ENCODE measurements around the gene RPP25L.

Gene RPP25L

GRCh38 chr9:34582787-34583186 is 29.1 kb downstream of the RPP25L start:
- DNase-seq, result no peak

DNA sequence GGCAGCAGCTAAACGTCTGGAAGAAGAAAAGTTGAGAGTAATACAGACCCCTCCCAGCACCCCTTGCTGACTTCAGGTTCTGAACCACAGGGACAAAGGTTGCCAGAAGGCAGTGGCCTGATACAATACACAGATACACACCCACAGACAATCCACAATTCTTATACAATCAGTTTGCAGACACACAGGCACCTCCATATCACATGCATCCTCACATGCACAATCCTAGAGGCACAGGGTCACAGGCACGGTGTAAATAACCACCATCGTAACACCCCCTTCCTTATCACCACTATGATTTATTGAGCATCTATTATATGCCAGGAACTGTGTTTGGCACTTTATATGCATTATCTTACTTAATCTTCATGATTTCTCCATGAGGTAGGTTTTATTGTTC is 30.6 kb downstream of the RPP25L start:
- DNase-seq, result no peak

DNA sequence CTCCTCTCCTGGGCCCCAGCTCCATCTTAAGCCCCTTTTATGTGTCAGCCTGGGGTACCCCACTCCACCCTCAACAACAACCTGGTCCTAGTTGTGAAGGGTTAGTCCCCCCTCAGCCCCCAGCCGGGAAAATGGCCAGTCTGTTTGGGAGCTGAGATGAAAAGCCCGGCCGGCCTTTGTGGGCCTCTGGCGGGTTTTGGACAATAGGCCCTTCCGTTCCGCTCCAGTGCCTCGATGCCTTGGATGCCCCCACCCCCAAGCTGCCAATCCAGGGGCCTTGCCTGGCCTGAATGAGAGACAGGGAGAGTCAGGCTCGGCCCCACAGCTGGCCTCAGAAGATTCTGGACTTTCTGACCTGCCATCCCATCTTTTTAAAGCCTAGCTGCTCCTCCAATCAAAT is 31.5 kb downstream of the RPP25L start:
- DNase-seq, result no peak

DNA sequence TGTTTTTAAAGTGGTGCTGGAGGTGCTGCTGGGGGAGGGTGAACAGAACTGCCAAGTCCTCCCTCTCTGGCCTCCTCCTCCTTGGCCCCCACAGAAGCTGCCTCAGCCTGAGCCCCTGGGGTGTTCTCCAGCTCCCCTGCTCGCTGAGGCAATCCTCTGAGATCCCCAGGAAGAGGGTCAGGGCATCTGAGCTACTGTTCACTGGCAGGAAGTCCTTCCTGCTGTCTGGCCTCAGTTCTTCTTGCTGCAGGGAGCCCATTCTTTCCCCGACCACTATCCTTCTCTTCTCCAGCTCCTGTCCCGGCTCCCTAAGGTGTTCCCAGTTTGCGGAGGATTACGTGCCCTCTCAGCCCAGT is 32.1 kb downstream of the RPP25L start:
- no peak for DNase-seq

DNA sequence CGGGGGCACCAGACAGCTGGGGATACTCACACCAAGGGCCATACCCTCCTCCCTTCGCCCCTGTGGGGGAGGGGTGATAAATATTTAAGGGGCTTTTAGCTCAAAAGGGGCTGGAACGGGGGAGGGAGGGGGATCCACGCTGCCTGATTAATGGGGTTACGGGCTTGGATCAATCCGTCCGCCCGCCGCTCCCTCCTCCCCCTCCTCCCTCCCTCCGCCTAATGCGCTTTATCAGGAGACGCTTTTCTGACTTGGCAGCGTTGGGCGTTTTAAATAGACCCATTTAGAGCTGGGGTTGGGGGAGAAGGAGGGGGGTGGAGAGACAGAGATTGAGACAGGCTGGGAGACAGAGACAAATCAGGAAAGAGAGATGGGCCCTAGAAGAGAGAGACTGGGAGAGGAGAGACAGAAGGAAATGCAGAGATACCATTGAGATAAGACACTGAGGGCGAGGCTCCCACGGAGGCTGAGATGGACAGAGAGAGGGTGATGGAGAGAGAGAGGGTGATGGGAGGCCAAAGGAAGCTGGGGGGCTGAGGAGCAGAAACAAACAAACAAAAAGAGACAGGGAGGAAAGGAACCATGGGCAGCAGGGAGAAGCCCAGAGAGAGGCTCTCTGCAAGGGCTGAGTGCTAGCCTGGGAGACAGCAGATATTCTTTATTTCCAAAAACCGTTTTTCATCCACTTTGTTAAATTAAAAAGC is 32.6 kb downstream of the RPP25L start:
- no peak for DNase-seq

GRCh38 chr9:34578241-34579103 is 33.4 kb downstream of the RPP25L start:
- no peak for DNase-seq

DNA sequence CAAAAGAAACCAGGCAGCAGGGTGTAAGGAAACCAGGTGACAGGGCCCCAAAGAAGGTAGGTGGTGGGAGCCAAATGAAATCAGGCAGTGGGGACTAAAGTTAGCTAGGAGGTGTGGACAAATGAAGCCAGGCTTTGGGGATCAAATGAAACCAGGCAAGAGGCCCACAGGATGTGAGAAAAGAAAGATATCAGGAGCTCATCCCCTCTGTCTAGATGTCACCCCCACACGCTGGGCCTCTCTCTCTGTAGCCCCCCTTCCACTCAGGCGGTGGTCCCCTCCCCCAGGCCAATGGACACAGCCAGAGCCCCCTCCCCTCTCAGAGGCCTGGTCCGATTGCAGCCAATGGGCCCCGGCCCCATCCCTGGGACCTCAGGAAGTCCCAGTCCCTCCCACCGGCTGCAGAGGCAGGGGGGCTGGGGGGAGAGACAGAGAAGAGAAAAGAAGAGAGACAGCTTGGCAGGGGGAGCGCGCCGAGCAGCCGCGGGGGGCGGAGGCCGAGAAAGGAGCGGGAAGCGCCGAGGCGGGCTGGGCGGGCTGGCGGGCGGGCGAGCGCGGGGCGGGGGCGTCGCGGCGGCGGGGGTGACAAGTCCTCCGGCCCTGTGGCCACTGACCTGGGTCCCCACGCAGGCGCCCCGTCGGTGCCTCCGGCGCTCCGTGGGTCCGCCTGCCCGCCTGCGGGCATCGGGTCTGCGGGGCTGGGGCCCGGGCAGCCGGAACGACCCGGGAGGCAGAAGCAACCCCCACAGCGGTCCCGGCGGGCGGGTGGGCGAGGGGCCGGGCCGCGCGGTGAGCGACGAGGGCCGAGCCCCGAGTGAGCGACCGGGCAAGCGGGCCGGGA is 34.3 kb downstream of the RPP25L start:
- DNase-seq, result no peak

- no peak for DNase-seq
Observed at GRCh38 chr9:34576597-34577399, 35.1 kb downstream of the RPP25L start.

DNA sequence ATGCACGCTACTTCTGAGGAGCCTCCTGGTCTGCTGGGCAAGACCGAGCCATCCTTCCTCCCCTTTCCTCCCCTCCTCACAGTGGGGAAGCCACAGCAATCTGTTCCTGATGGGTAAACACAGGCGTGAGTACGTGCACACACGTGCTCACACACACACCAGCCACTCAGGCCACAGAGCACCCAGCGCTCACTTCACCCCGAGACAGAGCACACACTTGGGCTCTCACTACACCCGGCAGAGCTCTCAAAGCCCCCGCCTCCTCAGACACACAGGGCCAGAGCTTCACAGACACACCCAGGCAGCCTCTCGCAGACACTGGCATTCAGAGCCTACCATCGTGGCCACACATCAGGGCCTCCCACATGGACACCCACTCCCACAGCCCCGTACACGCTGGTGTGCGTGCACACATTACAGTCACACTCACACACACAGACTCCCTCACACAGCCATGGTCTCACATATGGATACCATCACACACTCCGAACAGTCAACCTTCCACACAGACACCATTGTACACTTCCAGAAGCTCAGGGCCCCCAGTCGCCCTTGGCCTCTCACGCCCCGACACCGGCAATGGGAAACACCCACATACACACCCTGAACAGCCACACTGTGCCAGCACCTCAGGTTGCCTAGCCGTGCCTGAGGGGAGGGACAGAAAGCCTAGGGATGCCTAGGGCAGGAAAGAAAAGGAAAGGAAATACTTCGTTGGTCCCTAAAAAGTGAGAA is 35.9 kb downstream of the RPP25L start:
- no peak for DNase-seq

- no peak for DNase-seq
Observed at GRCh38 chr9:34575241-34575640, 36.7 kb downstream of the RPP25L start.

GRCh38 chr9:34574571-34574970 is 37.3 kb downstream of the RPP25L start:
- no peak for DNase-seq

DNA sequence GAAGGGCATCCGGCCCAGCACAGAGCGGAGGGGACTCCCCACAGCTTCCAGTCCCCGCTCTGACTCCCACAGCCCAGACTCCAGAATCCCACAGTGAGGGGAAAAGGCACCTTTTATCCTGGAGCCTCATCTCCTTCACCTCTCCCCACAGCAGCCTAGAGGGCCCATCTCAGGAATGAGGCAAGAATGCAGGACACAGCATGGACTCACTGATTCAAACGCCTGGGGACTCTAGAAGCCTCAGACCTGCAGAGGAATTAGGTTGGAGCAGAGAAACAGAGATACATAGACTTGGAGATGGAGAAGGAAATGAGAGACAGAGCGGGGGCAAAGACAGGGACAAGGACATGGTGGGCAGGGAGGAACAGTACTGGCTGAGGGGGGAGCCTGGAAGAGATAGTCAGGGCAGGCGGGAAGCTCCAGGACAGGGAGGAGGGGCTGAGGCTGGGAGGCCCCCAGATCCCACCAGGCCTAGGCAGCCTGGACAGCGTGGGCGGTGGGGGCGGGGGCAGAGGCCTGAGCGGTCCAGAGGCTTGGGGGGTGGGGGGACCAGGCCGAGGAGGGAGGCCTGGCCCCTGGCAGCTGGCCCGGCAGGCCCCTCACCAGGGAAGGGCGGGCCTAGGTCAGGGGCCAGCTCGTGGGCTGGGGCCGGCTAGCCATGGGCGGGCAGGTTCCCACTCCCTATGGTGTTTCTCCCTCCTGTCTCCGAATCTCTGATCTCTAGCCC is 38.1 kb downstream of the RPP25L start:
- no peak for DNase-seq

DNA sequence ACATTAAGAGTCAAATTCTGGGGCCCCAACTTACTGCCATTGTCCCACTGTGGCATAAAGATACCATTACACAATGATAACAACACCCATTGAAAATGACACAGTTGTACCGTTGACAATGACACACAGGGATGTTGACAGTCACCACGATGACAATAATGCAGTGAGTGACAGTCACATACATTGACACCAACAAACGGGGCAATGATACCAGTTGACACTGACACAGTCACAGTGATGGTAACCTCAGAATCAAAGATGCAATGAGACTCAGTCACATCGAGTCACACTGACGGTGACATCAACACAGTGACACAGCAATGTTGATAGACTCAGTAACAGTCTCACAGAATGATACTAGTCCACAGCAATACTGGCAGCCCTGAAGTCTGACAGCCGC is 39.3 kb downstream of the RPP25L start:
- DNase-seq, result no peak

GRCh38 chr9:34572092-34572491 is 39.8 kb downstream of the RPP25L start:
- no peak for DNase-seq

DNA sequence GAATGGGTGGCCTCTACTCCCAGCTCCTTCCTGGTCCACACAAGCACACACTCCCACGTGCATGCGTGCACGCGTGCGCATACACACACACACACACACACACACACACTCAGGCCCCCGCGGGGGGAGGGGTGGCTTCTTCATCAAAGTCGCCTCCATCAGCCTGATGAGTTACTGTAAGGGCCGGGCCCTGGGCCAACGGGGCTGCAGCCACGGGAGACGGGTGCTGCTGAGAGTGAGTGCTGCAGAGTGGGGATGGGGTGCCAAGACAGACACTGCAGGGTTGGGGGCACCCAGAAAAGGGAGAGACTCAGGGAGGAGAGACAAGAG is 40.5 kb downstream of the RPP25L start:
- no peak for DNase-seq

GRCh38 chr9:34570809-34571480 is 41.0 kb downstream of the RPP25L start:
- DNase-seq, result no peak

DNA sequence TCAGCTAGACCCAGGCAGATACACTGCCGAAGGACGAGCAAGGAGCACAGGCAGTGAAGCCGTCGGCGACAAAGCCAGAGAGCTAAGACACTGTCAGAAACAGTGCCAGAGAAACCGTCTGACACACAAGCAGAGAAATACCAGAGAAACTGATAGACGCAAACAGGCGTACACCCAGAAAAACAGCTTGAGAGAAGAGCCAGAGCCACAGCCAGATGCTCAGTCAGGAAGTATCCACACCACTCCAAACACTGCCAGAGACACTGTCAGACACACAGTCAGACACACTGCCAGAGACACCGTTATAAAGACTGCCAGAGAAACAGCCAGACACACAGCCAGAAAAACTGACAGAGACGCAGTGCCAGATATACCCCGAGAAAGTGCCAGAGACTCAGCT is 41.5 kb downstream of the RPP25L start:
- no peak for DNase-seq

DNA sequence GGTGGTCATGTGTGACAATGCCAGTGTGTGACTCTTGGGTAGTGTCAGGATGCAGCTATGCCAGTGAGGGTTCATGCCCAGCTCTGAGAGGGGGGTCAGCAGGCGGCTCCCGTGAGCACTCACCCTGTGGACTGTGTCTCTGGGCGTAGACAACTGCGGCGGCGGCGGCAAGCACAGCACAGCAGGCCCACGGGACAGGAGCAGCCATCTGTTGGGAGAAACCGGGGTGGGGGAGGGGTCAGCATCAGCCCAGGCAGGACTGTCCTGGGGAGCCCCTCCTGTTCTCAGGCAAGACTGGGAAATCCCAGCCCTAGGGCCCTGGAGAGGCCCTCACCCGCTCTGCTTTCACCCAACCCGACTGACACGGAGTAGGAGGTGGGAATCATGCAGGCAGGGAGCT is 43.1 kb downstream of the RPP25L start:
- DNase-seq, result no peak

- DNase-seq, result no peak
Observed at GRCh38 chr9:34568133-34568532, 43.8 kb downstream of the RPP25L start.

- DNase-seq, result no peak
Observed at GRCh38 chr9:34566972-34567371, 44.9 kb downstream of the RPP25L start.

- DNase-seq, result no peak
Observed at GRCh38 chr9:34566322-34566721, 45.6 kb downstream of the RPP25L start.

Measured in activated T-cell treated with anti-CD3 and anti-CD28 coated beads for 4 hours (primary cell).